Calu3 (cell line): Measurements from ENCODE around the gene EFCAB8. TPM values are rescaled to one million over a fixed set of nuclear protein-coding genes. Genes with fewer than 3 reads are reported as not detected.

Experiments
- BruUV-seq: library from RNA; stranded (reverse); fragments of 400-500 nt; replicated peaks from 2 replicates; lab custom pipeline; 2021; lab: Mats Ljungman, UMichigan
- CTCF ChIA-PET: fragments of 300-600 bp; sonication (Branson Sonifier 250); formaldehyde crosslinking; loops from one replicate; lab custom pipeline; 2022; ENCODE audit warnings: antibody characterized with exemption; lab: Charles Lee
- DNase-seq: peaks from one replicate; pipeline ENCODE4 v3.0.0; 2022
- H3K27ac Mint-ChIP-seq: one replicate; pipeline ENCODE4 v1.8.0; 2022; ENCODE audit warnings: mixed read lengths; ENCODE audit not compliant: unreplicated experiment
- H3K27me3 Mint-ChIP-seq: one replicate; pipeline ENCODE4 v1.8.0; 2022; ENCODE audit warnings: mixed read lengths; ENCODE audit not compliant: unreplicated experiment
- H3K36me3 Mint-ChIP-seq: one replicate; pipeline ENCODE4 v1.8.0; 2022; ENCODE audit warnings: mild to moderate bottlenecking, moderate library complexity, mixed read lengths; ENCODE audit not compliant: insufficient read depth, unreplicated experiment
- H3K4me1 Mint-ChIP-seq: one replicate; pipeline ENCODE4 v1.8.0; 2022; ENCODE audit warnings: mild to moderate bottlenecking, low read depth, mixed read lengths; ENCODE audit not compliant: unreplicated experiment
- H3K4me3 Mint-ChIP-seq: one replicate; pipeline ENCODE4 v1.8.0; 2022; ENCODE audit warnings: mild to moderate bottlenecking, low read depth, moderate library complexity, mixed read lengths; ENCODE audit not compliant: unreplicated experiment
- H3K9me3 Mint-ChIP-seq: one replicate; pipeline ENCODE4 v1.8.0; 2022; ENCODE audit warnings: low read depth, mixed read lengths; ENCODE audit not compliant: unreplicated experiment
- intact Hi-C: fragments of 100-400 bp; cut with micrococcal nuclease; formaldehyde crosslinking; loops from one replicate; pipeline ENCODE4 v1.10.0; 2022; ENCODE audit not compliant: unreplicated experiment
- total RNA-seq: library from RNA; stranded (reverse); gene quantifications from 2 replicates; pipeline ENCODE4 v1.2.3, GENCODE V29; 2022
- TF ChIP-seq, protein P1 (sequence below): fragments of 200-600 bp; IDR thresholded peaks from one replicate; pipeline ENCODE4 v1.8.0; 2022; ENCODE audit warnings: antibody characterized with exemption; ENCODE audit not compliant: unreplicated experiment

The EFCAB8 gene
- total RNA-seq, 1 experiment from 2014 or later, result 1.1 TPM

DNA sequence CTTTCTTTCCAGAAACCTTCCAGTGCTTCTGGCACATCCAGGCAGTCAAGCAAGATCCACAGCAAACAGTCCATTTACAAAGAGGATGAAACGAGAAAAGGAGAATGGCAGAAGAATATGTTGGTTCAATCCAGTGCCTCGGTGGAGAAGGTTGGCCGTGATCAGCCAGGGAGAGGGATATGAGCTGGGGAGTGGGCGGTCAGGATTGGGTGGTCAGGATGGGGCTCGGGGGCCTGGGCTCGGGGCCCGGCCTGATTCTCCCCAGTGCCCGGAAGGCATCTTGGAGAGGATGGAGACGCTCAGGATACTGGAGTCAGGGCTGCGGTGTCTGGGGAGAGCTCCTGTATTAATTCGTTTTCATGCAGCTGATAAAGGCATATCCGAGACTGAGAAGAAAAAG, 61.3 kb downstream of the EFCAB8 start:
- CTCF ChIA-PET, result no interaction called here
- no TSS peak for BruUV-seq
- TF ChIP-seq, protein P1, sequence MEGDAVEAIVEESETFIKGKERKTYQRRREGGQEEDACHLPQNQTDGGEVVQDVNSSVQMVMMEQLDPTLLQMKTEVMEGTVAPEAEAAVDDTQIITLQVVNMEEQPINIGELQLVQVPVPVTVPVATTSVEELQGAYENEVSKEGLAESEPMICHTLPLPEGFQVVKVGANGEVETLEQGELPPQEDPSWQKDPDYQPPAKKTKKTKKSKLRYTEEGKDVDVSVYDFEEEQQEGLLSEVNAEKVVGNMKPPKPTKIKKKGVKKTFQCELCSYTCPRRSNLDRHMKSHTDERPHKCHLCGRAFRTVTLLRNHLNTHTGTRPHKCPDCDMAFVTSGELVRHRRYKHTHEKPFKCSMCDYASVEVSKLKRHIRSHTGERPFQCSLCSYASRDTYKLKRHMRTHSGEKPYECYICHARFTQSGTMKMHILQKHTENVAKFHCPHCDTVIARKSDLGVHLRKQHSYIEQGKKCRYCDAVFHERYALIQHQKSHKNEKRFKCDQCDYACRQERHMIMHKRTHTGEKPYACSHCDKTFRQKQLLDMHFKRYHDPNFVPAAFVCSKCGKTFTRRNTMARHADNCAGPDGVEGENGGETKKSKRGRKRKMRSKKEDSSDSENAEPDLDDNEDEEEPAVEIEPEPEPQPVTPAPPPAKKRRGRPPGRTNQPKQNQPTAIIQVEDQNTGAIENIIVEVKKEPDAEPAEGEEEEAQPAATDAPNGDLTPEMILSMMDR, result no peak
- DNase-seq, result no peak
- no peaks in the 10 kb centered on the region for H3K4me1 Mint-ChIP-seq
- intact Hi-C loops, result no loop called here
- H3K27me3 Mint-ChIP-seq, result peaks cover 34% of the 10 kb centered on the region
- H3K4me3 Mint-ChIP-seq, result no peak overlapping the region
- H3K36me3 Mint-ChIP-seq, result peaks cover 4% of the 10 kb centered on the region
- H3K9me3 Mint-ChIP-seq, result no peaks in the 10 kb centered on the region
- H3K27ac Mint-ChIP-seq, result no peak overlapping the region

DNA sequence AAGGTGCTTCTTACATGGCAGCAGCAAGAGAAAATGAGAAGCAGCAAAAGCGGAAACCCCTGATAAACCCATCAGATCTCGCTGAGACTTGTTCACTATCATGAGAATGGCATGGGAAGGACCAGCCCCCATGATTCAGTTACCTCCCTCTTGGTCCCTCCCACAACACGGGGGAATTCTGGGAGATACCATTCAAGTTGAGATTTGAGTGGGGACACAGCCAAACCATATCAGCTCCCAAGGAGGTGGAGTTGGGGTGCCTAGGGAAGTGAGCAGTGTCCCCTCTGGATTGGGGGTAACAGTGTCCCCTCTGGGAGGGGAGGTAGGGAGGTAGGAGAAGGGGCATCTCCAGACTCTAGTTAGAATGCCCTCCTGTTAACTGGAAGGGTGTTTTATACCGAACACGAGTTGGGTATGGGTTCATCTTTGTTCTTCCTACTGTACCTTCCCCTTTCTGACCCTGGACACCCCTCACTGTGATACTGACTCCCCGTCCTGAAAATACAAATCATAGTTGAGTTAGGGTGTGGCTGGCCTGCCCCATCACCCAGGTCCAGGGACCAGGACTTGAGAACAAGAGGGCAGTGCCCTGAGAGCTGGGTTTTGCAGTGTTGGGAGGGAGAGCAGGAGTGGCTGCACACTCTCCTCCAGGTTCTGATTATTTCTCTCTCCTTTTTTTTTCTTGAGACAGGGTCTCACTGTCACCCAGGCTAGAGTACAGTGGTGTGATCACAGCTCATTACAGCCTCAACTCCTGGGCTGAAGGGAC, 62.0 kb downstream of the EFCAB8 start:
- BruUV-seq, result no TSS peak
- intact Hi-C loops, result no loop called here
- H3K4me1 Mint-ChIP-seq, result no peaks in the 10 kb centered on the region
- H3K9me3 Mint-ChIP-seq, result no peaks in the 10 kb centered on the region
- no peak overlapping the region for H3K4me3 Mint-ChIP-seq
- peaks cover 34% of the 10 kb centered on the region for H3K27me3 Mint-ChIP-seq
- CTCF ChIA-PET, result interaction anchor here (0.6 to 0.7 kb wide), 2 partner anchors 581 to 631 kb away, joined by 3 to 5 read pairs; no protein-coding TSS in a partner anchor
- H3K27ac Mint-ChIP-seq, result no peak overlapping the region
- TF ChIP-seq, protein P1, result no peak
- peaks cover 4% of the 10 kb centered on the region for H3K36me3 Mint-ChIP-seq
- DNase-seq, result no peak

DNA sequence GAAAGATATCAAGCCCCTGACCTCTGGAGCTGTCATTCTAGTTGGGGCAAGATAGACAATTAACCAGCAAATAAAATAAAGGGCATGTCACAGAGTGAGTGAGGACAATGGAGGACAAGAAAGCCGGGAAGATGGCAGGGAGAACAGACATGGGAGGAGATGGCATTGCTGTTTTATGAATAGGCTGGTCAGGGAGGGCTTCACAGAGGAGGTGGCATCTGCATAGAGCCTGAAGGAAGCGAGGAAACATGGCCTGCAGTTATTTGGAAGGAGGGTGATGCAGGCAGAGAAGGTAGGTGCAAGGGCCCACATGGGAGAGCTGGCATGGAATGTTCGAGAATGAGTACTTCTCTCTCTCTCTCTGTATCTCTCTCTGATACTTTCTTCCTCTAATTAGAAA, 63.7 kb downstream of the EFCAB8 start:
- TF ChIP-seq, protein P1, result no peak
- Mint-ChIP-seq H3K27ac (no peak overlapping the region), H3K4me3 (no peak overlapping the region), H3K27me3 (peaks cover 34% of the 10 kb centered on the region), H3K36me3 (peaks cover 4% of the 10 kb centered on the region), H3K9me3 (no peaks in the 10 kb centered on the region), H3K4me1 (no peaks in the 10 kb centered on the region)
- no peak for DNase-seq
- intact Hi-C loops, result no loop called here
- BruUV-seq, result no TSS peak
- CTCF ChIA-PET, result no interaction called here

DNA sequence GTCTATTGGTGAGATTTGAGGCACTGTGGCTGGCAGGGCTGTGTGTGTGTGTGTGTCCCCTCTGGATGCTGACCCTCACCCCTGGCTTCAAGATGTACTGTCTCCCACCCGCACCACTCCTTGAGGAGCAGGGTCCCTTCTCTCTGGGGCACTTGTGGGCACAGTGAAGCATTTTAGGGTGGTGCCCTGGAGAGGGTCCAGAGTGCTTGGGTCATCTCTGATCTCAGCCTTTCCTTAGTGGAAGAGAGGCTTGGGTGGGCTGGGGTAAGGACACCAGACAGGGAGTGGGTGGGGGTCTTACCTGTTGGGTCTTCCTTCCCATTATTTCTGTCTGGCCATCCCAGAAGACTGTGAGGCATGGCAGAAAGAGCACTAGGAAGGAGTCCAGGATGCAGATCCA, 66.1 kb downstream of the EFCAB8 start:
- intact Hi-C loops, result no loop called here
- no peak overlapping the region for H3K27ac Mint-ChIP-seq
- peaks cover 29% of the 10 kb centered on the region for H3K27me3 Mint-ChIP-seq
- no peaks in the 10 kb centered on the region for H3K9me3 Mint-ChIP-seq
- H3K36me3 Mint-ChIP-seq, result peaks cover 4% of the 10 kb centered on the region
- TF ChIP-seq, protein P1, result no peak
- H3K4me3 Mint-ChIP-seq, result no peak overlapping the region
- no peaks in the 10 kb centered on the region for H3K4me1 Mint-ChIP-seq
- BruUV-seq, result no TSS peak
- CTCF ChIA-PET, result no interaction called here
- no peak for DNase-seq
